ENCODE results near the gene ANTKMT.

GRCh38 chr16:687499-687898 lies 33.4 kb upstream of the ANTKMT start:
- TF ChIP-seq CTCF (IDR thresholded peaks at IDR 0.05) (no peak), POLR2A (IDR thresholded peaks at IDR 0.05) (no peak)
